Endothelial cell of umbilical vein (primary cell): Measurements from ENCODE around the gene PARD3B.

Experiments used
- EZH2 ChIP-seq: IDR thresholded peaks from 2 replicates; pipeline ENCODE4 v1.6.1; 2012; ENCODE audit warnings: borderline replicate concordance, low read depth, mild to moderate bottlenecking, moderate library complexity, low read length, inconsistent platforms; ENCODE audit not compliant: severe bottlenecking
- FOS ChIP-seq: IDR thresholded peaks from 2 replicates; pipeline ENCODE4 v1.6.1; 2011; ENCODE audit warnings: mild to moderate bottlenecking, low read length, moderate library complexity, borderline replicate concordance; ENCODE audit not compliant: insufficient read depth
- GATA2 ChIP-seq: IDR thresholded peaks from 2 replicates; pipeline ENCODE4 v1.7.0; 2011; ENCODE audit warnings: low read depth, mild to moderate bottlenecking, moderate library complexity, mixed read lengths, low read length; ENCODE audit not compliant: insufficient read length, insufficient read depth
- JUN ChIP-seq: IDR thresholded peaks from 2 replicates; pipeline ENCODE4 v1.6.1; 2011; ENCODE audit warnings: borderline replicate concordance, low read depth; ENCODE audit not compliant: insufficient read length, insufficient read depth
- MYC ChIP-seq: IDR thresholded peaks from one replicate; pipeline ENCODE4 v1.6.1; 2011; ENCODE audit warnings: mild to moderate bottlenecking, low read depth, low read length
- POLR2A ChIP-seq: IDR thresholded peaks from 2 replicates; pipeline ENCODE4 v1.6.1; 2012; ENCODE audit warnings: low read depth, mild to moderate bottlenecking, control low read depth, low read length
- POLR2AphosphoS5 ChIP-seq: IDR thresholded peaks from 2 replicates; pipeline ENCODE4 v1.6.1; 2012; ENCODE audit warnings: low read depth, mild to moderate bottlenecking, control low read depth, low read length, moderate library complexity; ENCODE audit not compliant: insufficient read depth
- TF ChIP-seq, protein P1 (sequence below), 2 donors: IDR thresholded peaks; 1 replicate in 1 of 2; 2 replicates in 1 of 2; pipeline ENCODE4 v1.5.1; 2011; ENCODE audit warnings: low read length in 2 of 2, mild to moderate bottlenecking in 2 of 2, moderate library complexity in 2 of 2, control low read depth in 1 of 2, inconsistent platforms in 1 of 2, low read depth in 1 of 2; ENCODE audit not compliant: insufficient read depth in 1 of 2; ENCODE audit errors: extremely low read depth in 1 of 2
- TF ChIP-seq, protein P2 (sequence below): IDR thresholded peaks from 2 replicates; pipeline ENCODE4 v1.6.1; 2011; ENCODE audit not compliant: insufficient read depth, insufficient read length

DNA sequence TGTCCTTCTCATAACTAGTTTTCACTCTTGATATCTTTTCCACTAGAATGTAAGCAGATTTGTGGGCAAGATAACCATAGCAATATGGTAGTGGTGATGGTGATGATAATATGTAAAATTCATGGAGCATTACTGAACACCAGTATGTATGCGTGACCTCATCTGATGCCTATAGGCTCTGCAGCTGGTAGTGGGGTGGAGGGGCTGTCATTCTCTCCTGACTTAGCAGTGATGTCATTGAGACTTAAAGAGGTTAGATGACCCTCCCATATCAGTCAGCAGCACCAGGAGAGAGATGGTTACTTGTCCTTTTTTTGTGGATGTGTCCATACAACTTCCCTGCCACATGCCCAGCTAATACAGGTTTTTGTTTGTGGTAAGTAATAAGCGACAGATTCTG, 27.9 kb downstream of the PARD3B start:
- TF ChIP-seq POLR2AphosphoS5 (no peak), JUN (no peak), EZH2 (no peak), POLR2A (no peak), MYC (no peak), FOS (no peak), GATA2 (no peak)
- TF ChIP-seq, protein P1, sequence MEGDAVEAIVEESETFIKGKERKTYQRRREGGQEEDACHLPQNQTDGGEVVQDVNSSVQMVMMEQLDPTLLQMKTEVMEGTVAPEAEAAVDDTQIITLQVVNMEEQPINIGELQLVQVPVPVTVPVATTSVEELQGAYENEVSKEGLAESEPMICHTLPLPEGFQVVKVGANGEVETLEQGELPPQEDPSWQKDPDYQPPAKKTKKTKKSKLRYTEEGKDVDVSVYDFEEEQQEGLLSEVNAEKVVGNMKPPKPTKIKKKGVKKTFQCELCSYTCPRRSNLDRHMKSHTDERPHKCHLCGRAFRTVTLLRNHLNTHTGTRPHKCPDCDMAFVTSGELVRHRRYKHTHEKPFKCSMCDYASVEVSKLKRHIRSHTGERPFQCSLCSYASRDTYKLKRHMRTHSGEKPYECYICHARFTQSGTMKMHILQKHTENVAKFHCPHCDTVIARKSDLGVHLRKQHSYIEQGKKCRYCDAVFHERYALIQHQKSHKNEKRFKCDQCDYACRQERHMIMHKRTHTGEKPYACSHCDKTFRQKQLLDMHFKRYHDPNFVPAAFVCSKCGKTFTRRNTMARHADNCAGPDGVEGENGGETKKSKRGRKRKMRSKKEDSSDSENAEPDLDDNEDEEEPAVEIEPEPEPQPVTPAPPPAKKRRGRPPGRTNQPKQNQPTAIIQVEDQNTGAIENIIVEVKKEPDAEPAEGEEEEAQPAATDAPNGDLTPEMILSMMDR (IDR thresholded peaks at IDR 0.05; ENCODE audit: extremely low read depth in 1 of 2, insufficient read depth in 1 of 2, low read depth in 1 of 2, low read length in 2 of 2), result no peak
- TF ChIP-seq, protein P2, sequence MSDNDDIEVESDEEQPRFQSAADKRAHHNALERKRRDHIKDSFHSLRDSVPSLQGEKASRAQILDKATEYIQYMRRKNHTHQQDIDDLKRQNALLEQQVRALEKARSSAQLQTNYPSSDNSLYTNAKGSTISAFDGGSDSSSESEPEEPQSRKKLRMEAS, result no peak
